Panc1 (cell line): ENCODE measurements around the gene DRD3.

Source experiments
- CTCF ChIP-seq: fragments of 450-650 bp; IDR thresholded peaks from 2 replicates; pipeline ENCODE4 v1.5.1; 2017; ENCODE audit warnings: mild to moderate bottlenecking
- POLR2AphosphoS5 ChIP-seq: IDR thresholded peaks from 2 replicates; pipeline ENCODE4 v1.6.1; 2012; ENCODE audit warnings: mild to moderate bottlenecking, low read depth, low read length, moderate library complexity
- SIN3A ChIP-seq: IDR thresholded peaks from 2 replicates; pipeline ENCODE4 v1.6.1; 2012; ENCODE audit warnings: low read depth, mild to moderate bottlenecking, low read length, moderate library complexity, borderline replicate concordance; ENCODE audit not compliant: insufficient read depth
- TCF7L2 ChIP-seq: IDR thresholded peaks from 2 replicates; pipeline ENCODE4 v1.6.1; 2011; ENCODE audit warnings: mild to moderate bottlenecking, low read depth, low read length, inconsistent platforms

- TF ChIP-seq CTCF (no peak), POLR2AphosphoS5 (no peak), SIN3A (no peak), TCF7L2 (no peak)
Measured at GRCh38 chr3:114143817-114144216, 35.0 kb downstream of the DRD3 start.
